Astrocyte (in vitro differentiated cells and primary cell): ENCODE measurements around the gene PLEKHN1.

Experiments
- CTCF ChIP-seq: IDR thresholded peaks from 2 replicates; pipeline ENCODE4 v1.5.1; 2011; ENCODE audit warnings: low read depth, mild to moderate bottlenecking, inconsistent platforms, low read length, moderate library complexity; ENCODE audit not compliant: insufficient read depth
- EZH2 ChIP-seq: IDR thresholded peaks from 2 replicates; pipeline ENCODE4 v1.6.1; 2012; ENCODE audit warnings: mild to moderate bottlenecking, low read length, inconsistent platforms; ENCODE audit not compliant: insufficient read depth

- TF ChIP-seq EZH2 (no peak), CTCF (no peak)
These were observed 33.6 kb downstream of the PLEKHN1 start, which contains the start of gene HES4 for GRCh38 chr1:999725-1000356.
